Lower leg skin (tissue), 3 donors: ENCODE measurements around the gene SIAH2.

Experiments
- POLR2A ChIP-seq, 2 donors: fragments of 450-650 bp; IDR thresholded peaks; one replicate each; pipeline ENCODE4 v1.6.1; 2016 to 2017; ENCODE audit warnings: antibody characterized with exemption in 2 of 2, mild to moderate bottlenecking in 1 of 2, moderate library complexity in 1 of 2
- TF ChIP-seq, protein P1 (sequence below), 3 donors: fragments of 450-650 bp; IDR thresholded peaks; one replicate each; pipeline ENCODE4 v1.5.1; 2016; ENCODE audit warnings: antibody characterized with exemption in 3 of 3, mild to moderate bottlenecking in 3 of 3, moderate library complexity in 2 of 3

GRCh38 chr3:150739877-150740645 lies 22.9 kb downstream of the SIAH2 start:
- TF ChIP-seq POLR2A (IDR thresholded peaks at IDR 0.05): no peak
- TF ChIP-seq, protein P1, sequence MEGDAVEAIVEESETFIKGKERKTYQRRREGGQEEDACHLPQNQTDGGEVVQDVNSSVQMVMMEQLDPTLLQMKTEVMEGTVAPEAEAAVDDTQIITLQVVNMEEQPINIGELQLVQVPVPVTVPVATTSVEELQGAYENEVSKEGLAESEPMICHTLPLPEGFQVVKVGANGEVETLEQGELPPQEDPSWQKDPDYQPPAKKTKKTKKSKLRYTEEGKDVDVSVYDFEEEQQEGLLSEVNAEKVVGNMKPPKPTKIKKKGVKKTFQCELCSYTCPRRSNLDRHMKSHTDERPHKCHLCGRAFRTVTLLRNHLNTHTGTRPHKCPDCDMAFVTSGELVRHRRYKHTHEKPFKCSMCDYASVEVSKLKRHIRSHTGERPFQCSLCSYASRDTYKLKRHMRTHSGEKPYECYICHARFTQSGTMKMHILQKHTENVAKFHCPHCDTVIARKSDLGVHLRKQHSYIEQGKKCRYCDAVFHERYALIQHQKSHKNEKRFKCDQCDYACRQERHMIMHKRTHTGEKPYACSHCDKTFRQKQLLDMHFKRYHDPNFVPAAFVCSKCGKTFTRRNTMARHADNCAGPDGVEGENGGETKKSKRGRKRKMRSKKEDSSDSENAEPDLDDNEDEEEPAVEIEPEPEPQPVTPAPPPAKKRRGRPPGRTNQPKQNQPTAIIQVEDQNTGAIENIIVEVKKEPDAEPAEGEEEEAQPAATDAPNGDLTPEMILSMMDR (IDR thresholded peaks at IDR 0.05): no peak
